Activated naive CD4-positive, alpha-beta T cell treated with anti-CD3 and anti-CD28 coated beads, Interleukin-2, amount 10 ng/mL, durations not matched to agents 5 hours and 36 hours (primary cell): ENCODE data around the gene ZFP37. TPM values are rescaled to one million over a fixed set of nuclear protein-coding genes. Genes with fewer than 3 reads are reported as not detected.

Experiments
- total RNA-seq, 2 experiments: library from RNA; stranded (reverse); gene quantifications; one replicate each; pipeline ENCODE4 v1.2.3, GENCODE V29; 2021

Gene ZFP37
- total RNA-seq, result under 1 TPM; 0.87 to 0.98 TPM

DNA sequence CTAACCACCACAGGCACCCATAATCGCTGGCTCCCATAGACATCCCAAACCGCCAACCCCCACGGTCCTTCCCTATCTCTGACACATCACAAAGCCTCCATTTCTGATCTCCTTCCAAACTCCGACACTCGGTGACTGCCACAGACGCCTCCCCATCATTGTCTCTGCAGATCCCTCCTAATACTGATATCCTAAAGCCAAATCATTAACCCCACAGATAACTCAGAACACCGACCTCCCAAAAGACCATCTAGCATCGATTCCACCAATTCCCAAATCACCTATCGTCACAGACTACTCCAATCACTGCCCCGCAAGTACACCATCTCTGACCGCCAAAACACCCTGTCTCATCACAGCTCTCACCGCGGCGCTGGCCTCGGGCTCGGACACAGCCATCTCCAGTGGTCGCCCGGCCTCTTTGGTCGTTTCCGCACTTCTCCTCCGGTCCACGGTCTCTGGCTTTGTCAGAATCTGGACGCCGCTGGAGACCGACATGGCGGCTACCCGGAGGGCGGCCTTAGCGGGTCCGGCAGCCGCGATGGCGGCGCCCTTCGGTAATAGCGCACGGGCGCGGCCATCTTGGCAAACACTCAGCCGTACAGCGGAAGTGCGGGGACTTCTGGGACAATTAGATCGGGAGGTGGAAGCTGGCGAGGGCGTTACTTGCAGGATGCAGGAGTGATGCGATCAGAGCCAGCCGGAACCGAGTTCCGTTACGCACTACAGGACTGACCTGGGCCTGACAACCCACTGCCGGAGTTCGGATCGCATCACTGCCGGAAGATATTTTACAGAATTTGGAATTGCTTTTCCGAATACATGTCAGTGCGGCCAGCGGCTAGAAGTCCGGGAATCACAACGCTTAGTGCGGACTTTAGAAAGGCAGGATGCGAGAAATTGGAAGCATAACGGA, at the start of gene ZFP37:
Gene ZFP37 (minus strand): TSS at position 534 of the 916 bp plus-strand sequence. CDS start 36 bp downstream, at position 498.

GRCh38 chr9:113011911-113012381, 44.6 kb downstream of the ZFP37 start, which contains the start of gene ZNF883:
TSS of gene ZNF883 (minus strand) at chr9:113012192.

Other genes with a start within 250 kb of the ZFP37 start
- gene SLC46A2, start 165.8 kb downstream of the ZFP37 start, total RNA-seq, result not detected
- under 1 TPM; 0.55 to 0.60 TPM for gene ZNF883, start 44.5 kb downstream of the ZFP37 start, total RNA-seq
- 1 to 10 TPM; 3.4 to 3.5 TPM for gene SLC31A2, start 94.3 kb upstream of the ZFP37 start, total RNA-seq
- gene FKBP15, start 164.6 kb upstream of the ZFP37 start, total RNA-seq, result 10 to 100 TPM; 34.7 to 35.4 TPM
- gene SLC31A1, start 164.8 kb upstream of the ZFP37 start, total RNA-seq, result 1 to 10 TPM; 7.7 to 7.8 TPM
- gene CDC26, start 218.8 kb upstream of the ZFP37 start, total RNA-seq, result 10 to 100 TPM; 32.2 to 35.2 TPM
- gene PRPF4, start 218.9 kb upstream of the ZFP37 start, total RNA-seq, result 10 to 100 TPM; 22.8 to 25.0 TPM
- gene RNF183, start 246.7 kb upstream of the ZFP37 start, total RNA-seq, result not detected